Right lobe of liver (tissue), 4 donors: ENCODE results near the gene KANSL2.
"Not testable (repeated sequence)": the region's sequence is repeated elsewhere in the genome, so short reads cannot be mapped to it uniquely, and the experiment has no call there.

ENCODE experiments used
- CTCF ChIP-seq, 4 donors: fragments of 200-600 bp in 3 of 4; fragments of 450-650 bp in 1 of 4; IDR thresholded peaks; one replicate each; pipeline versions ENCODE4 v1.5.1 to v1.8.0; 2016 to 2022; ENCODE audit warnings: antibody characterized with exemption in 4 of 4, mild to moderate bottlenecking in 2 of 4
- POLR2A ChIP-seq: fragments of 450-650 bp; IDR thresholded peaks from one replicate; pipeline ENCODE4 v1.6.1; 2017; ENCODE audit warnings: antibody characterized with exemption, mild to moderate bottlenecking
- donor health status: DM: no; HTN: no; CAD: no.
- donor health status: DM: no; HTN: no; CAD: no.
- donor health status: DM: no; HTN: yes; CAD: no.

DNA sequence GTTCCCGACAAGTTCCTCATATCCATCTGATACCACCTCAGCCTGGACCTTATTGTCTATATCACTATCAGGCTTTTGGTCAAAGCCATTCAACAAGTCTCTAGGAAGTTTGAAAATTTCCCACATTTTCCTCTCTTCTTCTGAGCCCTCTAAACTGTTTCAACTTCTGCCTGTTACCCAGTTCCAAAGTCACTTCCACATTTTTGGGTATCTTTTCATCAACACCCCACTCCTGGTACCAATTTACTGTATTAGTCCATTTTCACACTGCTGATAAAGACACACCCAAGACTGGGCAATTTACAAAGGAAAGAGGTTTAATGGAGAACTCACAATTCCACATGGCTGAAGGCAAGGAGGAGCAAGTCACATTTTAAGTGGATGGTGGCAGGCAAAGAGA is 38.7 kb upstream of the KANSL2 start:
- not testable (repeated sequence) for TF ChIP-seq CTCF (IDR thresholded peaks at IDR 0.05); POLR2A
